WTC11 (cell line): ENCODE results near the gene GABRR3.

Source experiments
- EMX1 ChIP-seq: fragments of 250-450 bp; sonication (Bioruptor Pico); IDR thresholded peaks from 2 replicates; pipeline ENCODE4 v1.8.0; 2021; ENCODE audit warnings: mild to moderate bottlenecking
- KAT7 ChIP-seq: sonication (generic); formaldehyde crosslinking; IDR thresholded peaks from 2 replicates; pipeline ENCODE4 v1.8.1; 2023; ENCODE audit warnings: missing genetic modification reagents, mild to moderate bottlenecking, borderline replicate concordance
- NFYB ChIP-seq: sonication (generic); formaldehyde crosslinking; conservative IDR thresholded peaks from 2 replicates; pipeline ENCODE4 v1.8.0; 2022; ENCODE audit warnings: low read depth, missing genetic modification reagents
- SP1 ChIP-seq: sonication (generic); formaldehyde crosslinking; conservative IDR thresholded peaks from 2 replicates; pipeline ENCODE4 v1.8.1; 2022; ENCODE audit warnings: missing genetic modification reagents
- TF ChIP-seq, protein P1 (sequence below): sonication (generic); formaldehyde crosslinking; IDR thresholded peaks from 2 replicates; pipeline ENCODE4 v1.8.1; 2023; ENCODE audit warnings: mild to moderate bottlenecking, missing genetic modification reagents
- TF ChIP-seq, protein P2 (sequence below): fragments of 200-600 bp; IDR thresholded peaks from 2 replicates; pipeline ENCODE4 v1.8.0; 2022; ENCODE audit warnings: antibody characterized with exemption

DNA sequence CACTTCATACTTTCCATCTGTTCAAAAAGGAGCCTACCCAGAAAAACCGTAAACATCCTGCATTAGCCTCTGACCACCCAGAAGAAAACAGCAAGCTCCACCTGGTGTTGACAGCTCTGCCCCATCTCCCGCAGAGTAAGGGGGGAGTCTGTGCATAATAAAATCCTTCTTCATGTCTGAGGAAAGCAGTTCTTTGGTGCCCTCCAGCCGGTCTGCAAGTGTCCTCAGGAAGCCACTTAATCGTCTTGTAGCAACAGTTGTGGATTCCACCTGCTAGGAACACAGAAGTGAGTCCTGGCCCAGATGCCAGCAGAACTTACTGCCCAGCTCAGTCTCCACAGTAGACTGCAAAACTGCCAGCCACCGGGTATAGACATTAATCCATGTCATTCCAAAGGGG, 85.4 kb downstream of the GABRR3 start:
- TF ChIP-seq NFYB (CRISPR knock-in tag) = no peak
- TF ChIP-seq KAT7 (CRISPR knock-in tag) = no peak
- TF ChIP-seq, protein P1, sequence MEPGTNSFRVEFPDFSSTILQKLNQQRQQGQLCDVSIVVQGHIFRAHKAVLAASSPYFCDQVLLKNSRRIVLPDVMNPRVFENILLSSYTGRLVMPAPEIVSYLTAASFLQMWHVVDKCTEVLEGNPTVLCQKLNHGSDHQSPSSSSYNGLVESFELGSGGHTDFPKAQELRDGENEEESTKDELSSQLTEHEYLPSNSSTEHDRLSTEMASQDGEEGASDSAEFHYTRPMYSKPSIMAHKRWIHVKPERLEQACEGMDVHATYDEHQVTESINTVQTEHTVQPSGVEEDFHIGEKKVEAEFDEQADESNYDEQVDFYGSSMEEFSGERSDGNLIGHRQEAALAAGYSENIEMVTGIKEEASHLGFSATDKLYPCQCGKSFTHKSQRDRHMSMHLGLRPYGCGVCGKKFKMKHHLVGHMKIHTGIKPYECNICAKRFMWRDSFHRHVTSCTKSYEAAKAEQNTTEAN (CRISPR knock-in tag) = no peak
- TF ChIP-seq, protein P2, sequence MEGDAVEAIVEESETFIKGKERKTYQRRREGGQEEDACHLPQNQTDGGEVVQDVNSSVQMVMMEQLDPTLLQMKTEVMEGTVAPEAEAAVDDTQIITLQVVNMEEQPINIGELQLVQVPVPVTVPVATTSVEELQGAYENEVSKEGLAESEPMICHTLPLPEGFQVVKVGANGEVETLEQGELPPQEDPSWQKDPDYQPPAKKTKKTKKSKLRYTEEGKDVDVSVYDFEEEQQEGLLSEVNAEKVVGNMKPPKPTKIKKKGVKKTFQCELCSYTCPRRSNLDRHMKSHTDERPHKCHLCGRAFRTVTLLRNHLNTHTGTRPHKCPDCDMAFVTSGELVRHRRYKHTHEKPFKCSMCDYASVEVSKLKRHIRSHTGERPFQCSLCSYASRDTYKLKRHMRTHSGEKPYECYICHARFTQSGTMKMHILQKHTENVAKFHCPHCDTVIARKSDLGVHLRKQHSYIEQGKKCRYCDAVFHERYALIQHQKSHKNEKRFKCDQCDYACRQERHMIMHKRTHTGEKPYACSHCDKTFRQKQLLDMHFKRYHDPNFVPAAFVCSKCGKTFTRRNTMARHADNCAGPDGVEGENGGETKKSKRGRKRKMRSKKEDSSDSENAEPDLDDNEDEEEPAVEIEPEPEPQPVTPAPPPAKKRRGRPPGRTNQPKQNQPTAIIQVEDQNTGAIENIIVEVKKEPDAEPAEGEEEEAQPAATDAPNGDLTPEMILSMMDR = no peak
- no peak for TF ChIP-seq EMX1 (CRISPR knock-in tag)
- TF ChIP-seq SP1 = no peak
